Smooth muscle cell (in vitro differentiated cells): ENCODE measurements around the gene SSBP2. TPM values are rescaled to one million over a fixed set of nuclear protein-coding genes. Genes with fewer than 3 reads are reported as not detected.
"Not testable (repeated sequence)": the region's sequence is repeated elsewhere in the genome, so short reads cannot be mapped to it uniquely, and the experiment has no call there.

Source experiments
- DNase-seq: peaks from one replicate; lab custom pipeline; 2025; ENCODE audit not compliant: unreplicated experiment; lab: John Stamatoyannopoulos, UW
- H2AFZ ChIP-seq: fragments of 200-600 bp; sonication (generic); 2 replicates; pipeline ENCODE4 v1.6.0; 2016; ENCODE audit warnings: antibody characterized with exemption, low read depth, mild to moderate bottlenecking
- H3F3A ChIP-seq: fragments of 200-600 bp; sonication (generic); 2 replicates; pipeline ENCODE4 v1.6.0; 2017; ENCODE audit warnings: antibody characterized with exemption, low read depth
- H3K27ac ChIP-seq: fragments of 200-600 bp; sonication (generic); 2 replicates; pipeline ENCODE4 v1.5.1; 2016; ENCODE audit warnings: low read depth, mild to moderate bottlenecking
- H3K27me3 ChIP-seq: fragments of 200-600 bp; sonication (generic); 2 replicates; pipeline ENCODE4 v1.6.1; 2016; ENCODE audit warnings: low read depth, mild to moderate bottlenecking
- H3K36me3 ChIP-seq: fragments of 200-600 bp; sonication (generic); 2 replicates; pipeline ENCODE4 v1.5.1; 2016; ENCODE audit warnings: low read depth
- H3K4me1 ChIP-seq: fragments of 200-600 bp; sonication (generic); 2 replicates; pipeline ENCODE4 v1.5.1; 2016; ENCODE audit warnings: low read depth
- H3K4me2 ChIP-seq: fragments of 200-600 bp; sonication (generic); 2 replicates; pipeline ENCODE4 v1.6.0; 2016; ENCODE audit warnings: mild to moderate bottlenecking
- H3K4me3 ChIP-seq: fragments of 200-600 bp; sonication (generic); 2 replicates; pipeline ENCODE4 v1.5.1; 2016; ENCODE audit warnings: mild to moderate bottlenecking
- H3K79me2 ChIP-seq: fragments of 200-600 bp; sonication (generic); 2 replicates; pipeline ENCODE4 v1.6.0; 2016; ENCODE audit warnings: low read depth, mild to moderate bottlenecking
- H3K9ac ChIP-seq: fragments of 200-600 bp; sonication (generic); 2 replicates; pipeline ENCODE4 v1.6.0; 2016; ENCODE audit warnings: low read depth
- H3K9me3 ChIP-seq: fragments of 200-600 bp; sonication (generic); replicated peaks from 2 replicates; pipeline ENCODE4 v1.5.1; 2016; ENCODE audit warnings: low read depth
- H4K20me1 ChIP-seq: fragments of 200-600 bp; sonication (generic); 2 replicates; pipeline ENCODE4 v1.6.0; 2016; ENCODE audit warnings: low read depth
- WGBS: methylation state at CpG from one replicate; pipeline ENCODE4 v1.1.7; 2016; ENCODE audit warnings: low lambda C conversion rate; 5-methylcytosine and 5-hydroxymethylcytosine counted together
- polyA plus RNA-seq: library from polyadenylated mRNA; unstranded; fragments of >200 nt; fragmentation: Nextera tagmentation; extraction: Ambion mirVana; gene quantifications from 2 replicates; pipeline ENCODE4 v1.2.1, GENCODE V29; 2016
- total RNA-seq: library from RNA; depleted of rRNA; stranded (reverse); fragments of >200 nt; gene quantifications from 2 replicates; pipeline ENCODE4 v1.2.3, GENCODE V29; 2014
- TF ChIP-seq, protein P1 (sequence below): fragments of 200-600 bp; sonication (generic); IDR thresholded peaks from 2 replicates; pipeline ENCODE4 v1.5.1; 2017; ENCODE audit warnings: borderline replicate concordance, mild to moderate bottlenecking, antibody characterized with exemption; ENCODE audit not compliant: insufficient read depth, poor library complexity, severe bottlenecking

SSBP2 gene
- total and polyA plus RNA-seq, 2 experiments from 2014 or later, result 44.0 to 48.0 TPM

DNA sequence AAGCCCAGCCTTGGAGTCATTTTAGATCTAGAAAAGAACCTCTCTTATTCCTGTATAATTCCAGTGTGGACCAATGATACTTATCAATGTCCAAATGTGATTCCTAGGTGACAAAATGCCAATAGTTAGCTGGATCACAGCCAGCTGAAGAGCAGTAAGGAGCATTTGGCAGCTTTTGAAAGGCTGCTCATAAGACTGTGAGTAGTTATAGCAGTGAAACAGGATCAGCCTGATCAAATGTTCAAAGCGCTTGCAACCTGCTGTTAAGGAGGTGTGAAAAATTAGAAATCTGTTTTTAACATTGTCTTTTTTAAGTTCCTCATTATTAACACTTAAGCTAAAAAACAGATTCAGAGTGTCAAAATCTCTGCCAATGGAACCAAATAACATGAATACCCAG is 85.1 kb downstream of the SSBP2 start:
- H3F3A ChIP-seq, result no peaks in the 10 kb centered on the region
- H2AFZ ChIP-seq, result no peak overlapping the region
- H3K4me1 ChIP-seq, result no peaks in the 10 kb centered on the region
- peaks cover 5% of the 10 kb centered on the region for H4K20me1 ChIP-seq
- no peaks in the 10 kb centered on the region for H3K79me2 ChIP-seq
- no peaks in the 10 kb centered on the region for H3K27me3 ChIP-seq
- TF ChIP-seq, protein P1, sequence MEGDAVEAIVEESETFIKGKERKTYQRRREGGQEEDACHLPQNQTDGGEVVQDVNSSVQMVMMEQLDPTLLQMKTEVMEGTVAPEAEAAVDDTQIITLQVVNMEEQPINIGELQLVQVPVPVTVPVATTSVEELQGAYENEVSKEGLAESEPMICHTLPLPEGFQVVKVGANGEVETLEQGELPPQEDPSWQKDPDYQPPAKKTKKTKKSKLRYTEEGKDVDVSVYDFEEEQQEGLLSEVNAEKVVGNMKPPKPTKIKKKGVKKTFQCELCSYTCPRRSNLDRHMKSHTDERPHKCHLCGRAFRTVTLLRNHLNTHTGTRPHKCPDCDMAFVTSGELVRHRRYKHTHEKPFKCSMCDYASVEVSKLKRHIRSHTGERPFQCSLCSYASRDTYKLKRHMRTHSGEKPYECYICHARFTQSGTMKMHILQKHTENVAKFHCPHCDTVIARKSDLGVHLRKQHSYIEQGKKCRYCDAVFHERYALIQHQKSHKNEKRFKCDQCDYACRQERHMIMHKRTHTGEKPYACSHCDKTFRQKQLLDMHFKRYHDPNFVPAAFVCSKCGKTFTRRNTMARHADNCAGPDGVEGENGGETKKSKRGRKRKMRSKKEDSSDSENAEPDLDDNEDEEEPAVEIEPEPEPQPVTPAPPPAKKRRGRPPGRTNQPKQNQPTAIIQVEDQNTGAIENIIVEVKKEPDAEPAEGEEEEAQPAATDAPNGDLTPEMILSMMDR, result no peak
- DNase-seq, result no peak
- H3K9ac ChIP-seq, result no peak overlapping the region
- H3K4me2 ChIP-seq, result no peak overlapping the region
- H3K4me3 ChIP-seq, result no peak overlapping the region
- no peaks in the 10 kb centered on the region for H3K9me3 ChIP-seq
- no peak overlapping the region for H3K27ac ChIP-seq
- WGBS, result 96% methylated on average over 1 of the region's 1 CpG
- H3K36me3 ChIP-seq, result no peaks in the 10 kb centered on the region

DNA sequence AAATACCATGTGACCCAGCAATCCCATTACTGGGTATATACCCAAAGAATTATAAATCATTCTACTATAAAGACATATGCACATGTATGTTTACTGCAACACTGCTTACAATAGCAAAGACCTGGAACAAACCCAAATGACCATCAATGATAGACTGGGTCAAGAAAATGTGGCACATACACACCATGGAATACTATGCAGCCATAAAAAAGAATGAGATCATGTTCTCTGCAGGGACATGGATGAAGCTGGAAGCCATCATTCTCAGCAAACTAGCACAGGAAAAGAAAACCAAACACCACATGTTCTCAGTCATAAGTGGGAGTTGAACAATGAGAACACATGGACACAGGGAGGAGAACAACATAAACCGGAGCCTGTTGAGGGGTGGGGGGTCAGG is 90.3 kb downstream of the SSBP2 start:
- not testable (repeated sequence) for H2AFZ ChIP-seq, H3K4me1 ChIP-seq, H3K9ac ChIP-seq, H3K27me3 ChIP-seq, H3F3A ChIP-seq, H3K36me3 ChIP-seq, H3K4me2 ChIP-seq, H3K9me3 ChIP-seq, H3K27ac ChIP-seq, H3K4me3 ChIP-seq, DNase-seq, H4K20me1 ChIP-seq
- peaks cover 20% of the 10 kb centered on the region for H3K79me2 ChIP-seq
- WGBS, result 100% methylated on average over 1 of the region's 1 CpG

DNA sequence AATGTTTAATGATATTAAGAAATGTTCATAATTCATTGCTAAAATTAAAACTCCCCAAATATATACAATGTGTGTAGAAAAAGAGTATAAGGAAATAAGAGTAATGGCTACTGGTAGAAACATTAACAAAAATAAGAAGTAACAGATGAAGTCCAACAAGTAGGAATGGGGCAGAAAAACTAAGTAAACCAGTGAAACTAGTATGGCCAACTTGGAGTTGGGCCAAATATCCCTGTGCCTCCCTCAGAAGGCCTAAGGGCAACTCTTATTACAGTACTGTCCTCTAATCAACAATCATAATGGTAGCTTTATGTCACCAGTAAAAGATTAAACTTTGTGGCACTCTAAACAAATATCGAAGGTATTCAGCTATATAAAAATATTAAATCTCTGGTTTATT is 93.5 kb downstream of the SSBP2 start:
- Histone ChIP-seq H3K27me3 (no peaks in the 10 kb centered on the region), H3K36me3 (no peaks in the 10 kb centered on the region), H4K20me1 (peaks cover 4% of the 10 kb centered on the region), H3K4me2 (no peak overlapping the region), H3K27ac (no peak overlapping the region), H2AFZ (no peak overlapping the region), H3F3A (no peaks in the 10 kb centered on the region), H3K9ac (no peak overlapping the region), H3K9me3 (no peaks in the 10 kb centered on the region), H3K79me2 (peaks cover 24% of the 10 kb centered on the region), H3K4me1 (no peaks in the 10 kb centered on the region), H3K4me3 (no peak overlapping the region)
- TF ChIP-seq, protein P1, result no peak
- DNase-seq, result no peak
- 88% methylated on average over 1 of the region's 1 CpG for WGBS

DNA sequence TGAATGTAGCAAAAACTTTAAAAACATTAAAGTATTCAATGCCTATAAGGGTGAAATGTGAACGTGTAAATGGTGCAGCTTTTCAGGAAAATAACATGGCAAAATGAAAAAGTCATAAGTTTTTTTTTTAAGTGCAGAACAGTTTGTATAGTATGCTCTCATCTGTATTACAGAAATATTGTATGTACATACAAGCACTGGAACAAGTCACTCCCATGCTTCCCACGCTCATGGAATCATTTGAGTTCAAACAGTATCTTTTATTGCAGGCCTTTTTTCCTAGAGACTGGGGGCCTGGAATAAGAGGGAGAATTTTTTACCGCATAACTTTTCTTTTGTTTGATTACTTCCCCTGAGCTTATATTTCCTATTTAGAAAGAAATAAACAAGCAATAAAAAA is 94.1 kb downstream of the SSBP2 start:
- H4K20me1 ChIP-seq, result peaks cover 4% of the 10 kb centered on the region
- no peak overlapping the region for H3K27ac ChIP-seq
- no peaks in the 10 kb centered on the region for H3K4me1 ChIP-seq
- no peak overlapping the region for H3K4me2 ChIP-seq
- no peak for DNase-seq
- H3F3A ChIP-seq, result no peaks in the 10 kb centered on the region
- TF ChIP-seq, protein P1, result no peak
- H3K36me3 ChIP-seq, result no peaks in the 10 kb centered on the region
- H3K27me3 ChIP-seq, result no peaks in the 10 kb centered on the region
- no peak overlapping the region for H3K9ac ChIP-seq
- no peak overlapping the region for H3K4me3 ChIP-seq
- H3K79me2 ChIP-seq, result peaks cover 24% of the 10 kb centered on the region
- WGBS, result 96% methylated on average over 3 of the region's 3 CpGs
- no peak overlapping the region for H2AFZ ChIP-seq
- no peaks in the 10 kb centered on the region for H3K9me3 ChIP-seq
